Measurements from ENCODE around the gene OR2B2. TPM values are rescaled to one million over a fixed set of nuclear protein-coding genes. Genes with fewer than 3 reads are reported as not detected.

OR2B2 gene
- total RNA-seq, 2 experiments from 2014 or later, result not detected

GRCh38 chr6:27897580-27898206 lies 14.5 kb downstream of the OR2B2 start:
- Mint-ChIP-seq H3K9me3 (no peaks in the 10 kb centered on the region), H3K36me3 (ENCODE audit: low read depth) (peaks cover 9% of the 10 kb centered on the region), H3K4me3 (no peak overlapping the region), H3K27me3 (peaks cover 1% of the 10 kb centered on the region), H3K27ac (no peak overlapping the region), H3K4me1 (ENCODE audit: low read depth) (peaks cover 16% of the 10 kb centered on the region)
- ATAC-seq (no peak), DNase-seq (no peak)
- CTCF ChIA-PET, result interaction anchor here (1.1 to 6.3 kb wide), 7 partner anchors 29 to 129 kb away, joined by 3 to 157 read pairs (median 43); a partner anchor contains a TSS
- intact Hi-C loops (cut with micrococcal nuclease), result loop anchor here (10.0 kb wide), 1 partner anchor 743 kb away; no protein-coding TSS in a partner anchor
- no peak for TF ChIP-seq CTCF (IDR thresholded peaks at IDR 0.05)
- POLR2A ChIA-PET, result interaction anchor here (1.0 to 8.6 kb wide), 6 partner anchors 30 to 750 kb away, joined by 3 to 785 read pairs (median 268); a partner anchor contains a TSS

GRCh38 chr6:27896398-27896796 lies 15.8 kb downstream of the OR2B2 start:
- no peaks in the 10 kb centered on the region for H3K27me3 Mint-ChIP-seq
- intact Hi-C loops (cut with micrococcal nuclease), result loop anchor here (10.0 kb wide), 1 partner anchor 742 kb away; no protein-coding TSS in a partner anchor

GRCh38 chr6:27894839-27895762 lies 17.1 kb downstream of the OR2B2 start:
- ChIA-PET CTCF (interaction anchor here (0.7 to 6.3 kb wide), 26 partner anchors 16 to 741 kb away, joined by 3 to 157 read pairs (median 4); a partner anchor contains a TSS), POLR2A (interaction anchor here (1.0 to 8.6 kb wide), 18 partner anchors 12 to 1699 kb away, joined by 3 to 785 read pairs (median 6); partner anchors contain the start of gene ZKSCAN4)
- Mint-ChIP-seq H3K9me3 (no peaks in the 10 kb centered on the region), H3K4me3 (no peak overlapping the region), H3K4me1 (ENCODE audit: low read depth) (peaks cover 23% of the 10 kb centered on the region), H3K27me3 (no peaks in the 10 kb centered on the region), H3K36me3 (ENCODE audit: low read depth) (peaks cover 5% of the 10 kb centered on the region), H3K27ac (no peak overlapping the region)
- TF ChIP-seq CTCF (IDR thresholded peaks at IDR 0.05), result peak; percentile 76
- intact Hi-C loops (cut with micrococcal nuclease), result loop anchor here (2.0 to 10.0 kb wide), 2 partner anchors 76 to 740 kb away; no protein-coding TSS in a partner anchor
- ATAC-seq (peak; percentile 19), DNase-seq (peak; percentile 74)

More at GRCh38 chr6:27896398-27896796, 15.8 kb downstream of the OR2B2 start:
- no peak for DNase-seq
- no peak overlapping the region for H3K4me3 Mint-ChIP-seq
- H3K4me1 Mint-ChIP-seq (ENCODE audit: low read depth), result peaks cover 14% of the 10 kb centered on the region
- no peak for ATAC-seq
- peaks cover 5% of the 10 kb centered on the region for H3K36me3 Mint-ChIP-seq (ENCODE audit: low read depth)
- ChIA-PET CTCF (interaction anchor here (0.6 to 6.3 kb wide), 24 partner anchors 14 to 769 kb away, joined by 3 to 157 read pairs (median 4); a partner anchor contains a TSS), POLR2A (interaction anchor here (0.9 to 8.6 kb wide), 8 partner anchors 14 to 749 kb away, joined by 3 to 785 read pairs (median 127); a partner anchor contains a TSS)
- TF ChIP-seq CTCF (IDR thresholded peaks at IDR 0.05), result no peak
- H3K27ac Mint-ChIP-seq, result no peak overlapping the region
- H3K9me3 Mint-ChIP-seq, result no peaks in the 10 kb centered on the region

- H3K4me1 Mint-ChIP-seq (ENCODE audit: low read depth), result peaks cover 28% of the 10 kb centered on the region
- ATAC-seq, result peak; percentile 9
- POLR2A ChIA-PET, result interaction anchor here (0.7 to 8.6 kb wide), 26 partner anchors 8 to 1850 kb away, joined by 3 to 785 read pairs (median 6); partner anchors contain the start of gene ZKSCAN4
- intact Hi-C loops (cut with micrococcal nuclease), result loop anchor here (1.0 to 10.0 kb wide), 3 partner anchors 56 to 739 kb away; a partner anchor contains a TSS
- H3K27ac Mint-ChIP-seq, result no peak overlapping the region
- CTCF ChIA-PET, result interaction anchor here (0.9 to 6.3 kb wide), 14 partner anchors 26 to 211 kb away, joined by 3 to 157 read pairs (median 6); a partner anchor contains a TSS
- peaks cover 5% of the 10 kb centered on the region for H3K36me3 Mint-ChIP-seq (ENCODE audit: low read depth)
- H3K4me3 Mint-ChIP-seq, result no peak overlapping the region
- no peaks in the 10 kb centered on the region for H3K9me3 Mint-ChIP-seq
- no peaks in the 10 kb centered on the region for H3K27me3 Mint-ChIP-seq
- DNase-seq, result peak; percentile 91
- TF ChIP-seq CTCF (IDR thresholded peaks at IDR 0.05), result no peak
These were observed 18.1 kb downstream of the OR2B2 start for GRCh38 chr6:27893836-27894807.

Data from activated CD8-positive, alpha-beta T cell treated with anti-CD3 and anti-CD28 coated beads for 36 hours (primary cell).